Hepatocyte (in vitro differentiated cells): ENCODE measurements around the gene MYO3B. TPM values are rescaled to one million over a fixed set of nuclear protein-coding genes. Genes with fewer than 3 reads are reported as not detected.

Source experiments
- DNase-seq: peaks from one replicate; pipeline ENCODE4 v3.0.0-alpha.2; 2016; ENCODE audit warnings: low spot score
- H2AFZ ChIP-seq: fragments of 200-600 bp; sonication (generic); 2 replicates; pipeline ENCODE4 v1.6.0; 2016; ENCODE audit warnings: antibody characterized with exemption, mild to moderate bottlenecking
- H3K27ac ChIP-seq: fragments of 200-600 bp; sonication (generic); 2 replicates; pipeline ENCODE4 v1.5.1; 2016; ENCODE audit warnings: mild to moderate bottlenecking
- H3K27me3 ChIP-seq: fragments of 200-600 bp; sonication (generic); 2 replicates; pipeline ENCODE4 v1.6.1; 2016
- H3K36me3 ChIP-seq: fragments of 200-600 bp; sonication (generic); replicated peaks from 2 replicates; pipeline ENCODE4 v1.5.1; 2016; ENCODE audit warnings: low read depth; ENCODE audit not compliant: insufficient read depth
- H3K4me1 ChIP-seq: fragments of 200-600 bp; sonication (generic); 2 replicates; pipeline ENCODE4 v1.5.1; 2016; ENCODE audit warnings: mild to moderate bottlenecking, moderate library complexity; ENCODE audit not compliant: insufficient read depth
- H3K4me2 ChIP-seq: fragments of 200-600 bp; sonication (generic); 2 replicates; pipeline ENCODE4 v1.6.0; 2016
- H3K4me3 ChIP-seq: fragments of 200-600 bp; sonication (generic); 2 replicates; pipeline ENCODE4 v1.5.1; 2016; ENCODE audit warnings: mild to moderate bottlenecking
- H3K79me2 ChIP-seq: fragments of 200-600 bp; sonication (generic); 2 replicates; pipeline ENCODE4 v1.6.0; 2017; ENCODE audit warnings: mild to moderate bottlenecking
- H3K9me2 ChIP-seq: fragments of 200-600 bp; sonication (generic); replicated peaks from 2 replicates; pipeline ENCODE4 v1.6.0; 2017; ENCODE audit warnings: mild to moderate bottlenecking; ENCODE audit not compliant: insufficient read depth
- H3K9me3 ChIP-seq: fragments of 200-600 bp; sonication (generic); 2 replicates; pipeline ENCODE4 v1.5.1; 2016; ENCODE audit warnings: low read depth, mild to moderate bottlenecking
- H4K20me1 ChIP-seq: fragments of 200-600 bp; sonication (generic); 2 replicates; pipeline ENCODE4 v1.6.0; 2016; ENCODE audit warnings: mild to moderate bottlenecking; ENCODE audit not compliant: insufficient read depth, poor library complexity, severe bottlenecking
- EZH2 ChIP-seq: fragments of 200-600 bp; sonication (generic); IDR thresholded peaks from 2 replicates; pipeline ENCODE4 v1.6.1; 2016; ENCODE audit warnings: antibody characterized with exemption, mild to moderate bottlenecking, borderline replicate concordance
- EZH2phosphoT487 ChIP-seq: fragments of 200-600 bp; sonication (generic); IDR thresholded peaks from one replicate; pipeline ENCODE4 v1.6.1; 2018; ENCODE audit warnings: antibody characterized with exemption, mild to moderate bottlenecking, low read depth, moderate library complexity; ENCODE audit not compliant: unreplicated experiment, severe bottlenecking
- WGBS: methylation state at CpG from one replicate; pipeline ENCODE4 v1.1.6; 2016; ENCODE audit warnings: low lambda C conversion rate; ENCODE audit errors: missing lambda C conversion rate; 5-methylcytosine and 5-hydroxymethylcytosine counted together
- polyA plus RNA-seq: library from polyadenylated mRNA; unstranded; fragments of >200 nt; fragmentation: Nextera tagmentation; extraction: Ambion mirVana; gene quantifications from 2 replicates; pipeline ENCODE4 v1.2.1, GENCODE V29; 2016
- total RNA-seq: library from RNA; depleted of rRNA; stranded (reverse); fragments of >200 nt; gene quantifications from 2 replicates; pipeline ENCODE4 v1.2.3, GENCODE V29; 2014
- TF ChIP-seq, protein P1 (sequence below): fragments of 200-600 bp; sonication (generic); IDR thresholded peaks from 2 replicates; pipeline ENCODE4 v1.5.1; 2016; ENCODE audit warnings: antibody characterized with exemption, mild to moderate bottlenecking; ENCODE audit not compliant: poor library complexity

Gene MYO3B
- total and polyA plus RNA-seq, 2 experiments from 2014 or later = 0.63 to 1.1 TPM

DNA sequence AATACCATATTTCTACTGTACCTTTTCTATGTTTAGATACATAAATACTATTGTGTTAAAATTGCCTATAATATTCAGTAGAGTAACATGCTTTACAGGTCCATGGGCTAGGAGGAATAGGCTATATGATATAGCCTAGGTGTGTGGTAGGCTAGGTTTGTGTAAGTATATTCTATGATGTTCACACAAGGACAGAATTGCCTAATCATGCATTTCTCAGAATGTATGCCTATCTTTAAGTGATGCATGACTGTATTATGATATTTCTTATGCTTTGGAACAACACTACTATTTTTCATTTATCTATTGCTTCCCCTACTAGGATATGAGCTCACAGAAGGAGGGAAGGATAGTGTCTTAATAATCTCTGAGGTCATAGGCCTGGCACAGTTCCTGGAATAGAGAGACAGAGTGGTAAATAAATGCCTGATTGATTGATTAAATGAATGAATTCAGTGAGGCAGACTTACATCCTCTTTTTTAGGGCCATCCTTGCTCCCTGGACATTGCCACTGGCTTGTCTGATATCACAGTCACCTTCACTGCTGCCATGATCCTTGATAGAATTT is 121.0 kb downstream of the MYO3B start:
- H3K79me2 ChIP-seq = no peaks in the 10 kb centered on the region
- no peaks in the 10 kb centered on the region for H3K27me3 ChIP-seq
- H3K4me3 ChIP-seq = no peak overlapping the region
- H4K20me1 ChIP-seq = no peaks in the 10 kb centered on the region
- no peak overlapping the region for H3K4me2 ChIP-seq
- no peaks in the 10 kb centered on the region for H3K4me1 ChIP-seq
- H3K36me3 ChIP-seq = no peaks in the 10 kb centered on the region
- no peak overlapping the region for H3K27ac ChIP-seq
- no peak overlapping the region for H2AFZ ChIP-seq
- no peaks in the 10 kb centered on the region for H3K9me2 ChIP-seq
- TF ChIP-seq EZH2 = no peak
- no peak for TF ChIP-seq EZH2phosphoT487
- TF ChIP-seq, protein P1, sequence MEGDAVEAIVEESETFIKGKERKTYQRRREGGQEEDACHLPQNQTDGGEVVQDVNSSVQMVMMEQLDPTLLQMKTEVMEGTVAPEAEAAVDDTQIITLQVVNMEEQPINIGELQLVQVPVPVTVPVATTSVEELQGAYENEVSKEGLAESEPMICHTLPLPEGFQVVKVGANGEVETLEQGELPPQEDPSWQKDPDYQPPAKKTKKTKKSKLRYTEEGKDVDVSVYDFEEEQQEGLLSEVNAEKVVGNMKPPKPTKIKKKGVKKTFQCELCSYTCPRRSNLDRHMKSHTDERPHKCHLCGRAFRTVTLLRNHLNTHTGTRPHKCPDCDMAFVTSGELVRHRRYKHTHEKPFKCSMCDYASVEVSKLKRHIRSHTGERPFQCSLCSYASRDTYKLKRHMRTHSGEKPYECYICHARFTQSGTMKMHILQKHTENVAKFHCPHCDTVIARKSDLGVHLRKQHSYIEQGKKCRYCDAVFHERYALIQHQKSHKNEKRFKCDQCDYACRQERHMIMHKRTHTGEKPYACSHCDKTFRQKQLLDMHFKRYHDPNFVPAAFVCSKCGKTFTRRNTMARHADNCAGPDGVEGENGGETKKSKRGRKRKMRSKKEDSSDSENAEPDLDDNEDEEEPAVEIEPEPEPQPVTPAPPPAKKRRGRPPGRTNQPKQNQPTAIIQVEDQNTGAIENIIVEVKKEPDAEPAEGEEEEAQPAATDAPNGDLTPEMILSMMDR = no peak
- no peak for DNase-seq
- H3K9me3 ChIP-seq = no peaks in the 10 kb centered on the region

- no peaks in the 10 kb centered on the region for H3K27me3 ChIP-seq
- 86% methylated on average over 1 of the region's 1 CpG for WGBS
- no peak overlapping the region for H3K4me3 ChIP-seq
- H3K27ac ChIP-seq = no peak overlapping the region
- no peak for DNase-seq
- TF ChIP-seq, protein P1 = no peak
- no peak for TF ChIP-seq EZH2
- TF ChIP-seq EZH2phosphoT487 = no peak
- H4K20me1 ChIP-seq = no peaks in the 10 kb centered on the region
- H3K9me3 ChIP-seq = no peaks in the 10 kb centered on the region
- no peak overlapping the region for H3K4me2 ChIP-seq
- H3K79me2 ChIP-seq = no peaks in the 10 kb centered on the region
- H3K4me1 ChIP-seq = no peaks in the 10 kb centered on the region
- H3K36me3 ChIP-seq = no peaks in the 10 kb centered on the region
- H2AFZ ChIP-seq = no peak overlapping the region
- H3K9me2 ChIP-seq = no peaks in the 10 kb centered on the region
Measured at GRCh38 chr2:170300993-170301392, 123.0 kb downstream of the MYO3B start.

GRCh38 chr2:170301626-170302025 is 123.7 kb downstream of the MYO3B start:
- TF ChIP-seq EZH2 (no peak), EZH2phosphoT487 (no peak)
- TF ChIP-seq, protein P1 = no peak

GRCh38 chr2:170305711-170306110 is 127.8 kb downstream of the MYO3B start:
- Histone ChIP-seq H3K4me3 (no peak overlapping the region), H3K4me1 (peaks cover 11% of the 10 kb centered on the region), H3K4me2 (no peak overlapping the region), H3K9me3 (no peaks in the 10 kb centered on the region), H3K9me2 (no peaks in the 10 kb centered on the region), H3K27ac (no peak overlapping the region), H3K36me3 (no peaks in the 10 kb centered on the region), H3K27me3 (no peaks in the 10 kb centered on the region), H3K79me2 (no peaks in the 10 kb centered on the region), H2AFZ (no peak overlapping the region), H4K20me1 (no peaks in the 10 kb centered on the region)
- no peak for DNase-seq
- WGBS = 93% methylated on average over 2 of the region's 2 CpGs
- TF ChIP-seq EZH2 (no peak), EZH2phosphoT487 (no peak)
- TF ChIP-seq, protein P1 = no peak

More at GRCh38 chr2:170301626-170302025, 123.7 kb downstream of the MYO3B start:
- no peaks in the 10 kb centered on the region for H3K27me3 ChIP-seq
- WGBS = 90% methylated on average over 5 of the region's 5 CpGs
- H3K4me3 ChIP-seq = no peak overlapping the region
- no peak overlapping the region for H2AFZ ChIP-seq
- no peaks in the 10 kb centered on the region for H3K36me3 ChIP-seq
- H3K4me2 ChIP-seq = no peak overlapping the region
- H4K20me1 ChIP-seq = no peaks in the 10 kb centered on the region
- no peaks in the 10 kb centered on the region for H3K79me2 ChIP-seq
- no peak for DNase-seq
- H3K4me1 ChIP-seq = peaks cover 1% of the 10 kb centered on the region
- H3K9me2 ChIP-seq = no peaks in the 10 kb centered on the region
- H3K27ac ChIP-seq = no peak overlapping the region
- no peaks in the 10 kb centered on the region for H3K9me3 ChIP-seq
